SKM-1 treated with dmso at 0.1 percent for 144 hours (cell line): ENCODE results near the gene MAGI1.
"Not testable (repeated sequence)": the region's sequence is repeated elsewhere in the genome, so short reads cannot be mapped to it uniquely, and the experiment has no call there.

Experiments used
- DNase-seq: peaks from one replicate; lab custom pipeline; 2025; ENCODE audit not compliant: unreplicated experiment; lab: John Stamatoyannopoulos, UW

The MAGI1 gene

GRCh38 chr3:65914740-65915367 lies 123.9 kb downstream of the MAGI1 start:
- DNase-seq: peak; percentile 31

- no peak for DNase-seq
Measured at GRCh38 chr3:65914032-65914739, 124.5 kb downstream of the MAGI1 start.

GRCh38 chr3:65912647-65913046 lies 126.1 kb downstream of the MAGI1 start:
- DNase-seq: no peak

GRCh38 chr3:65908588-65908987 lies 130.1 kb downstream of the MAGI1 start:
- no peak for DNase-seq

GRCh38 chr3:65907232-65908130 lies 131.2 kb downstream of the MAGI1 start:
- no peak for DNase-seq

- DNase-seq: no peak
Measured at GRCh38 chr3:65905771-65906170, 132.9 kb downstream of the MAGI1 start.

- no peak for DNase-seq
Measured at GRCh38 chr3:65904016-65904415, 134.7 kb downstream of the MAGI1 start.

GRCh38 chr3:65902304-65902793 lies 136.4 kb downstream of the MAGI1 start:
- no peak for DNase-seq

GRCh38 chr3:65901226-65901625 lies 137.5 kb downstream of the MAGI1 start:
- DNase-seq: no peak

- DNase-seq: no peak
Measured at GRCh38 chr3:65899226-65899625, 139.5 kb downstream of the MAGI1 start.

- no peak for DNase-seq
Measured at GRCh38 chr3:65897766-65898165, 141.0 kb downstream of the MAGI1 start.

GRCh38 chr3:65896321-65896720 lies 142.4 kb downstream of the MAGI1 start:
- DNase-seq: no peak

- no peak for DNase-seq
Measured at GRCh38 chr3:65894679-65895453, 143.9 kb downstream of the MAGI1 start.

- DNase-seq: no peak
Measured at GRCh38 chr3:65894126-65894525, 144.6 kb downstream of the MAGI1 start.

- DNase-seq: no peak
Measured at GRCh38 chr3:65893631-65894030, 145.1 kb downstream of the MAGI1 start.

GRCh38 chr3:65891477-65891876 lies 147.2 kb downstream of the MAGI1 start:
- not testable (repeated sequence) for DNase-seq

- DNase-seq: no peak
Measured at GRCh38 chr3:65890328-65890727, 148.4 kb downstream of the MAGI1 start.

- DNase-seq: no peak
Measured at GRCh38 chr3:65889707-65890099, 149.0 kb downstream of the MAGI1 start.

GRCh38 chr3:65888980-65889706 lies 149.6 kb downstream of the MAGI1 start:
- DNase-seq: no peak

GRCh38 chr3:65888196-65888595 lies 150.5 kb downstream of the MAGI1 start:
- no peak for DNase-seq
